SK-N-SH treated with all-trans-retinoic acid at 6 μM for 48 hours (cell line): ENCODE measurements around the gene VWF.

Source experiments
- ATAC-seq: fragments of 200-7000 bp; cut with Tn5 transposase; 3 replicates; pipeline ENCODE4 v1.9.1; 2020; ENCODE audit warnings: mild to moderate bottlenecking, moderate library complexity
- ARNTL ChIP-seq: fragments of 450-650 bp; formaldehyde crosslinking; IDR thresholded peaks from 2 replicates; pipeline ENCODE4 v1.5.0; 2020; ENCODE audit warnings: low read depth, mild to moderate bottlenecking, moderate library complexity, borderline replicate concordance
- BACH2 ChIP-seq: fragments of 250-450 bp; sonication (Bioruptor Pico); IDR thresholded peaks from 2 replicates; pipeline ENCODE4 v1.9.0; 2021; ENCODE audit warnings: mild to moderate bottlenecking, borderline replicate concordance
- CREB5 ChIP-seq: fragments of 250-450 bp; sonication (Bioruptor Pico); IDR thresholded peaks from 2 replicates; pipeline ENCODE4 v1.5.1; 2020; ENCODE audit warnings: low read depth, mild to moderate bottlenecking, moderate library complexity
- CSRNP3 ChIP-seq: fragments of 250-450 bp; sonication (Bioruptor Pico); IDR thresholded peaks from 2 replicates; pipeline ENCODE4 v1.5.1; 2021; ENCODE audit warnings: mild to moderate bottlenecking, moderate library complexity
- ESRRG ChIP-seq: fragments of 250-450 bp; sonication (Bioruptor Pico); IDR thresholded peaks from 2 replicates; pipeline ENCODE4 v1.6.1; 2021; ENCODE audit warnings: mild to moderate bottlenecking
- GLIS3 ChIP-seq: fragments of 250-450 bp; sonication (Bioruptor Pico); IDR thresholded peaks from 2 replicates; pipeline ENCODE4 v1.5.0; 2020; ENCODE audit warnings: mild to moderate bottlenecking, moderate library complexity
- ISL1 ChIP-seq: fragments of 250-450 bp; sonication (Bioruptor Pico); IDR thresholded peaks from 2 replicates; pipeline ENCODE4 v2.1.2; 2022; ENCODE audit warnings: mild to moderate bottlenecking, moderate library complexity
- OSR1 ChIP-seq: fragments of 250-450 bp; sonication (Bioruptor Pico); IDR thresholded peaks from 2 replicates; pipeline ENCODE4 v1.8.0; 2022; ENCODE audit warnings: moderate library complexity, mild to moderate bottlenecking, inconsistent platforms
- PATZ1 ChIP-seq: fragments of 250-450 bp; sonication (Bioruptor Pico); IDR thresholded peaks from 2 replicates; pipeline ENCODE4 v1.8.0; 2020; ENCODE audit warnings: mild to moderate bottlenecking, moderate library complexity, borderline replicate concordance
- PPARA ChIP-seq: fragments of 250-450 bp; sonication (Bioruptor Pico); IDR thresholded peaks from 2 replicates; pipeline ENCODE4 v1.5.0; 2020; ENCODE audit warnings: mild to moderate bottlenecking, borderline replicate concordance
- RARB ChIP-seq: fragments of 250-450 bp; sonication (Bioruptor Pico); IDR thresholded peaks from 2 replicates; pipeline ENCODE4 v1.8.0; 2021; ENCODE audit warnings: mild to moderate bottlenecking, moderate library complexity
- SNAI2 ChIP-seq: fragments of 250-450 bp; sonication (Bioruptor Pico); IDR thresholded peaks from 2 replicates; pipeline ENCODE4 v1.5.0; 2020; ENCODE audit warnings: mild to moderate bottlenecking, moderate library complexity
- TCF4 ChIP-seq: fragments of 250-450 bp; sonication (Bioruptor Pico); IDR thresholded peaks from 2 replicates; pipeline ENCODE4 v1.8.0; 2021; ENCODE audit warnings: mild to moderate bottlenecking, moderate library complexity, borderline replicate concordance
- TOX ChIP-seq: fragments of 250-450 bp; sonication (Bioruptor Pico); IDR thresholded peaks from 2 replicates; pipeline ENCODE4 v1.8.0; 2021; ENCODE audit warnings: mild to moderate bottlenecking, moderate library complexity, borderline replicate concordance
- TSHZ2 ChIP-seq: fragments of 250-450 bp; sonication (Bioruptor Pico); IDR thresholded peaks from 2 replicates; pipeline ENCODE4 v1.5.0; 2020; ENCODE audit warnings: mild to moderate bottlenecking, moderate library complexity
- ZC3H10 ChIP-seq: fragments of 250-450 bp; sonication (Bioruptor Pico); IDR thresholded peaks from 2 replicates; pipeline ENCODE4 v1.5.1; 2021; ENCODE audit warnings: mild to moderate bottlenecking, moderate library complexity
- ZFP3 ChIP-seq: fragments of 250-450 bp; sonication (Bioruptor Pico); IDR thresholded peaks from 2 replicates; pipeline ENCODE4 v1.5.0; 2020; ENCODE audit warnings: mild to moderate bottlenecking, moderate library complexity
- ZFP30 ChIP-seq: fragments of 450-650 bp; formaldehyde crosslinking; IDR thresholded peaks from 2 replicates; pipeline ENCODE4 v1.5.0; 2022; ENCODE audit warnings: mild to moderate bottlenecking, moderate library complexity
- ZNF565 ChIP-seq: fragments of 450-650 bp; formaldehyde crosslinking; conservative IDR thresholded peaks from 2 replicates; pipeline ENCODE4 v1.5.0; 2020; ENCODE audit warnings: low read depth, mild to moderate bottlenecking, moderate library complexity
- ZNF70 ChIP-seq: fragments of 450-650 bp; formaldehyde crosslinking; IDR thresholded peaks from 2 replicates; pipeline ENCODE4 v1.5.0; 2020; ENCODE audit warnings: mild to moderate bottlenecking, moderate library complexity
- ZNF8 ChIP-seq: fragments of 450-650 bp; formaldehyde crosslinking; IDR thresholded peaks from 2 replicates; pipeline ENCODE4 v1.5.0; 2020; ENCODE audit warnings: mild to moderate bottlenecking, moderate library complexity

The VWF gene

GRCh38 chr12:6115389-6115788 is 9.1 kb downstream of the VWF start (continued):
- no peak for TF ChIP-seq TSHZ2
- TF ChIP-seq TOX (CRISPR knock-in tag) = no peak
- TF ChIP-seq ARNTL = no peak

GRCh38 chr12:6114476-6114870 is 10.0 kb downstream of the VWF start:
- ATAC-seq = no peak
- TF ChIP-seq CREB5 (CRISPR knock-in tag) (no peak), PPARA (CRISPR knock-in tag) (no peak), ZNF8 (CRISPR knock-in tag) (no peak), PATZ1 (CRISPR knock-in tag) (no peak), ZNF70 (CRISPR knock-in tag) (no peak), ZNF565 (CRISPR knock-in tag) (no peak), ZC3H10 (CRISPR knock-in tag) (no peak), ISL1 (CRISPR knock-in tag) (no peak), OSR1 (CRISPR knock-in tag) (no peak), GLIS3 (CRISPR knock-in tag) (no peak), TSHZ2 (no peak), SNAI2 (no peak), ESRRG (CRISPR knock-in tag) (no peak), TOX (CRISPR knock-in tag) (no peak)

- TF ChIP-seq ZFP3 (CRISPR knock-in tag) (no peak), GLIS3 (CRISPR knock-in tag) (no peak), RARB (no peak), BACH2 (CRISPR knock-in tag) (no peak), ESRRG (CRISPR knock-in tag) (no peak), ZNF565 (CRISPR knock-in tag) (no peak), ISL1 (CRISPR knock-in tag) (no peak), PPARA (CRISPR knock-in tag) (no peak)
- TF ChIP-seq, all 23 proteins: peak for 0
- no peak for ATAC-seq
Observed at GRCh38 chr12:6113691-6114475, 10.6 kb downstream of the VWF start.

GRCh38 chr12:6112004-6112403 is 12.5 kb downstream of the VWF start:
- no peak for ATAC-seq

More at GRCh38 chr12:6112004-6112403, 12.5 kb downstream of the VWF start:
- no peak for TF ChIP-seq CSRNP3 (CRISPR knock-in tag)
- no peak for TF ChIP-seq ISL1 (CRISPR knock-in tag)
- peak; percentile 51; the same call in 1 of the 2 replicates for TF ChIP-seq TCF4
- TF ChIP-seq GLIS3 (CRISPR knock-in tag) = no peak
- TF ChIP-seq ZFP30 (CRISPR knock-in tag) = no peak
